Common myeloid progenitor, CD34-positive (primary cell): ENCODE measurements around the gene SYNGAP1.
"Not testable (repeated sequence)": the region's sequence is repeated elsewhere in the genome, so short reads cannot be mapped to it uniquely, and the experiment has no call there.

Source experiments
- CTCF ChIA-PET: fragments of 350-600 bp; sonication (Branson Sonifier 250); formaldehyde crosslinking; loops from one replicate; lab custom pipeline; 2021; ENCODE audit warnings: antibody characterized with exemption; lab: Charles Lee
- POLR2A ChIA-PET: fragments of 350-600 bp; sonication (Branson Sonifier 250); formaldehyde crosslinking; loops from one replicate; lab custom pipeline; 2021; ENCODE audit warnings: antibody characterized with exemption; lab: Charles Lee
- DNase-seq, 3 donors: peaks; one replicate each; pipeline versions ENCODE4 v3.0.0 to v3.0.0-alpha.2; 2013
- H3K27ac ChIP-seq, 2 experiments: 1 replicate in 1 of 2; 2 replicates in 1 of 2; pipeline ENCODE4 v1.7.0; 2013; ENCODE audit warnings: inconsistent platforms in 2 of 2, low read length in 2 of 2, mild to moderate bottlenecking in 2 of 2, low read depth in 1 of 2, moderate library complexity in 1 of 2; ENCODE audit not compliant: severe bottlenecking in 2 of 2, insufficient read depth in 1 of 2, poor library complexity in 1 of 2
- H3K27me3 ChIP-seq, 5 experiments: replicated peaks in 2 of 5; 1 replicate in 3 of 5; 2 replicates in 2 of 5; pipeline versions ENCODE4 v1.6.1 to v1.7.0; 2013; ENCODE audit warnings: low read length in 4 of 5, mild to moderate bottlenecking in 2 of 5, moderate library complexity in 2 of 5, inconsistent platforms in 1 of 5; ENCODE audit not compliant: insufficient read depth in 5 of 5, control insufficient read depth in 4 of 5
- H3K36me3 ChIP-seq, 4 experiments: 1 replicate in 2 of 4; 2 replicates in 2 of 4; pipeline versions ENCODE4 v1.6.1 to v1.7.0; 2013; ENCODE audit warnings: low read length in 3 of 4, control low read depth in 1 of 4, mild to moderate bottlenecking in 1 of 4; ENCODE audit not compliant: control insufficient read depth in 4 of 4, insufficient read depth in 4 of 4
- H3K4me1 ChIP-seq, 4 experiments: 1 replicate in 3 of 4; 2 replicates in 1 of 4; pipeline versions ENCODE4 v1.6.1 to v1.7.1; 2013; ENCODE audit warnings: low read length in 3 of 4, mild to moderate bottlenecking in 3 of 4, control low read depth in 1 of 4, inconsistent platforms in 1 of 4, moderate library complexity in 1 of 4; ENCODE audit not compliant: control insufficient read depth in 4 of 4, insufficient read depth in 4 of 4; ENCODE audit errors: control extremely low read depth in 1 of 4
- H3K4me3 ChIP-seq, 7 experiments: 1 replicate in 4 of 7; 2 replicates in 3 of 7; pipeline versions ENCODE4 v1.5.1 to v1.7.0; 2013; ENCODE audit warnings: mild to moderate bottlenecking in 7 of 7, low read length in 6 of 7, moderate library complexity in 6 of 7, inconsistent platforms in 2 of 7, low read depth in 2 of 7, control low read depth in 1 of 7; ENCODE audit not compliant: insufficient read depth in 4 of 7, control insufficient read depth in 1 of 7; ENCODE audit errors: extremely low read depth in 1 of 7
- H3K9me3 ChIP-seq, 5 experiments: 1 replicate in 4 of 5; 2 replicates in 1 of 5; pipeline versions ENCODE4 v1.6.1 to v1.7.1; 2013; ENCODE audit warnings: low read length in 4 of 5, mild to moderate bottlenecking in 2 of 5, inconsistent platforms in 1 of 5, low read depth in 1 of 5, moderate library complexity in 1 of 5; ENCODE audit not compliant: control insufficient read depth in 4 of 5, insufficient read depth in 2 of 5; ENCODE audit errors: control extremely low read depth in 1 of 5
- WGBS: methylation state at CpG from one replicate; pipeline ENCODE4 v1.1.5; 2013; ENCODE audit not compliant: insufficient coverage; 5-methylcytosine and 5-hydroxymethylcytosine counted together

The SYNGAP1 gene

DNA sequence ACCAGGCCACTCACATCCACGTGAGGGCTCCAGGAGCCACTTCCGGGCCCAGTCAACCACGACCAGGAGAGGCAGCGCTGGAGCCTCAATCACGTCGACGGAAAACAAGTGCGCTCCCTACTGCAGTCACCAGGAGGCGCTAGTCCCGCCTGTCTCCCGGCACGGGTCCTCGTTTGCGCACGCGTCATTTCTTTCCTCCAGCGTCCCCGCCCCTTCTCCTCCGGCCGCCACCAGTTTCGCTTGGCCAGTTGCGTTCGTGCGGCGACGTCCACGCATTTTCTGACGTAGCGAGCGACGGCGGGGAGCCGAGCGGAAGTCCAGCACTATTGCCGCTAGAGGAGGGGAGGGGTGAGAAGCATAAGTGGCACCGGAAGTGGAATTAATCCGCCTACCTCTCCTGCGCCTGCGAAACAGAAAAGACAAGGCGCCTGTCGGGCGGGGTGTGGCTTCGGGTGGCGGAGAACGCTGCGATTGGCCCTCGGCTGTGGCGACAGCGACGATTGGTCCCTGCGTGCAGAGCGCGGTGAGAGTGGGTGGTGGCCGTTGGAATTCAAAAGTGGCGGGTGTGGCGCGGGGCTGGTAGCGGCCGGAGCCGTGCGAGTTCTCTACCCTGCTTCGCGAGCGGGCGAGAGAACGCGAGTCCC is 28.5 kb upstream of the SYNGAP1 start, which contains the start of gene KIFC1:
TSS of gene KIFC1 (plus strand) at position 546 of the 644 bp plus-strand sequence. CDS start 163 bp downstream, outside the sequence.
- Histone ChIP-seq H3K27me3 (no peaks in the 10 kb centered on the region), H3K27ac (peak within 1 kb of the TSS; percentile 30 to 84), H3K9me3 (no peaks in the 10 kb centered on the region), H3K4me3 (peak within 1 kb of the TSS; percentile 84 to 98 (median 93)), H3K36me3 (peaks cover 0 to 13% (median 0%) of the 10 kb centered on the region in 4 experiments), H3K4me1 (peaks cover 10 to 34% (median 24%) of the 10 kb centered on the region in 4 experiments)
- ChIA-PET CTCF (interaction anchor here (0.7 to 2.3 kb wide), 12 partner anchors 10 to 102 kb away, joined by 3 to 11 read pairs (median 4); partner anchors contain the start of genes PFDN6 and WDR46), POLR2A (no interaction called here)
- DNase-seq, result peak; percentile 100
- WGBS, result 0% methylated on average over 63 of the region's 67 CpGs

GRCh38 chr6:33391922-33392594 is 27.8 kb upstream of the SYNGAP1 start:
- Histone ChIP-seq H3K36me3 (peaks cover 0 to 13% (median 0%) of the 10 kb centered on the region in 4 experiments), H3K9me3 (no peaks in the 10 kb centered on the region), H3K4me1 (peaks cover 10 to 34% (median 24%) of the 10 kb centered on the region in 4 experiments), H3K27ac (peak overlapping the region in 1 of 2 experiments; percentile 84), H3K27me3 (no peaks in the 10 kb centered on the region), H3K4me3 (peak overlapping the region; percentile 84 to 98 (median 93))
- ChIA-PET CTCF (interaction anchor here (0.9 to 1.3 kb wide), 3 partner anchors 10 to 103 kb away, joined by 3 read pairs; partner anchors contain the start of genes PFDN6 and WDR46), POLR2A (no interaction called here)
- WGBS, result 0% methylated on average over 21 of the region's 31 CpGs
- DNase-seq, result peak in 2 of 3 donors; percentile 18 to 31

GRCh38 chr6:33392595-33392948 is 27.3 kb upstream of the SYNGAP1 start:
- Histone ChIP-seq H3K4me3 (peak overlapping the region in 6 of 7 experiments; percentile 84 to 98 (median 89)), H3K36me3 (peaks cover 0 to 14% (median 0%) of the 10 kb centered on the region in 4 experiments), H3K27me3 (no peaks in the 10 kb centered on the region), H3K27ac (peak overlapping the region in 1 of 2 experiments; percentile 84), H3K4me1 (peaks cover 10 to 34% (median 24%) of the 10 kb centered on the region in 4 experiments), H3K9me3 (no peaks in the 10 kb centered on the region)
- 44% methylated on average over 4 of the region's 5 CpGs for WGBS
- ChIA-PET CTCF (interaction anchor here (0.9 to 1.3 kb wide), 3 partner anchors 9 to 103 kb away, joined by 3 read pairs; partner anchors contain the start of genes PFDN6 and WDR46), POLR2A (no interaction called here)
- DNase-seq, result no peak

GRCh38 chr6:33392979-33393378 is 26.9 kb upstream of the SYNGAP1 start:
- Histone ChIP-seq H3K4me3 (peak overlapping the region in 4 of 7 experiments; percentile 84 to 98 (median 94)), H3K9me3 (no peaks in the 10 kb centered on the region), H3K36me3 (peaks cover 0 to 18% (median under 1%) of the 10 kb centered on the region in 4 experiments), H3K27me3 (no peaks in the 10 kb centered on the region), H3K4me1 (peaks cover 10 to 34% (median 24%) of the 10 kb centered on the region in 4 experiments), H3K27ac (peak overlapping the region in 1 of 2 experiments; percentile 84)
- DNase-seq, result no peak
- WGBS, result 79% methylated on average over 3 of the region's 3 CpGs
- ChIA-PET CTCF (interaction anchor here (1.3 kb wide), 1 partner anchor 9 kb away, joined by 3 read pairs; no protein-coding TSS in a partner anchor), POLR2A (no interaction called here)

DNA sequence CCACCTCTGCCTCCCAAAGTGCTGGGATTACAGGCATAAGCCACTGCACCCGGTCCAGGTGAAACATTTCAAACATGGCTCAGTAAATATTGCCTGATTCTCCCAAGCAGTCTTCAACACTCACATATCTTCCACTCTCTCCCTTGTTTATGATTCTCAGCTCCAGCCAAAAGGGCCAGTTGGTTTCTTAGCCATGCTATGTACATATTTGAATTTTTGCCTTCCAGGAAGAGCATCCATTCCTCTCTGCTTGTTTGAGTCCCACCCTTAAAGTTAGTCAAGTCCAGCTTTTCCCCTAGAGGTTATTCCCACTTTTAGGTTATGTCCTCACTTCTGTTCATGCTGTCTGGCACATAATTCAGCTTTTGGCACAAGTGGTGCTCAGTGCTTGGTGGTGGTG is 22.3 kb upstream of the SYNGAP1 start:
- CTCF ChIA-PET, result interaction anchor here (0.9 to 3.5 kb wide), 2 partner anchors 10 to 84 kb away, joined by 3 to 18 read pairs; no protein-coding TSS in a partner anchor
- Histone ChIP-seq H3K9me3 (no peaks in the 10 kb centered on the region), H3K36me3 (peaks cover 0 to 35% (median 4%) of the 10 kb centered on the region in 4 experiments), H3K27me3 (no peaks in the 10 kb centered on the region), H3K4me3 (no peak overlapping the region), H3K27ac (no peak overlapping the region), H3K4me1 (peaks cover 2 to 24% (median 14%) of the 10 kb centered on the region in 4 experiments)
- 100% methylated on average over 1 of the region's 1 CpG for WGBS
- POLR2A ChIA-PET, result no interaction called here
- DNase-seq, result no peak

GRCh38 chr6:33398601-33399000 is 21.3 kb upstream of the SYNGAP1 start:
- H3K4me3 ChIP-seq, H3K9me3 ChIP-seq, H3K27ac ChIP-seq, CTCF ChIA-PET, DNase-seq, POLR2A ChIA-PET, H3K27me3 ChIP-seq: not testable (repeated sequence)
- peaks cover 0 to 44% (median 10%) of the 10 kb centered on the region in 4 experiments for H3K36me3 ChIP-seq
- peaks cover 0 to 13% (median 4%) of the 10 kb centered on the region in 4 experiments for H3K4me1 ChIP-seq
- 100% methylated on average over 1 of the region's 3 CpGs for WGBS
